Measurements from ENCODE around the gene PTPN14. TPM values are rescaled to one million over a fixed set of nuclear protein-coding genes. Genes with fewer than 3 reads are reported as not detected.

Gene PTPN14
- total RNA-seq, 1 experiment from 2014 or later = 88.4 TPM

DNA sequence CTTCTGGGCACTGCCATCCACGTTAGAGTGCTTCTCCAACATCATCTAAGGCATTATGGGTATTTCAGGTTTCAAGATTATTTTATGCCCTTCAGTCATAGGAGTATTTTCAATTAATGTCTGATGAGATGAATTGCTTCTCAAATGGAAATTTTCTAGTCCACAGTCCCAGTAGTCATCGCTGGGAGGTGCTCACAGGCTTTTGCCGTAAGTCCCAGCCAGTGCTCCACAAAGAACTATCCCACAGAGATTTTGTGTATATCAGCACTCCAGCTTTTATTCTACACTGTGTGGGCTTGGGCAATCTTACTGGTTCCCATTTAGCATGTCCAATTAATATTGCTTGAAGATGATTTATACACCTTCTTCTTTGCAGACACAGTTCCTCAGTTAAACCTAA is 209.5 kb downstream of the PTPN14 start:
- ChIA-PET POLR2A (no interaction called here), CTCF (interaction anchor here (0.6 to 2.6 kb wide), 3 partner anchors 10 to 1571 kb away, joined by 3 to 21 read pairs (median 6); no protein-coding TSS in a partner anchor)
- Mint-ChIP-seq H3K4me3 (no peak overlapping the region), H3K36me3 (peaks cover 21% of the 10 kb centered on the region), H3K4me1 (peaks cover 29% of the 10 kb centered on the region), H3K27me3 (ENCODE audit: low read depth) (no peaks in the 10 kb centered on the region), H3K9me3 (peaks cover 19% of the 10 kb centered on the region), H3K27ac (no peak overlapping the region)
- ATAC-seq (peak; percentile 16; the same call in 1 of the 2 replicates), DNase-seq (ENCODE audit: low spot score) (no peak)
- TF ChIP-seq, protein P1, sequence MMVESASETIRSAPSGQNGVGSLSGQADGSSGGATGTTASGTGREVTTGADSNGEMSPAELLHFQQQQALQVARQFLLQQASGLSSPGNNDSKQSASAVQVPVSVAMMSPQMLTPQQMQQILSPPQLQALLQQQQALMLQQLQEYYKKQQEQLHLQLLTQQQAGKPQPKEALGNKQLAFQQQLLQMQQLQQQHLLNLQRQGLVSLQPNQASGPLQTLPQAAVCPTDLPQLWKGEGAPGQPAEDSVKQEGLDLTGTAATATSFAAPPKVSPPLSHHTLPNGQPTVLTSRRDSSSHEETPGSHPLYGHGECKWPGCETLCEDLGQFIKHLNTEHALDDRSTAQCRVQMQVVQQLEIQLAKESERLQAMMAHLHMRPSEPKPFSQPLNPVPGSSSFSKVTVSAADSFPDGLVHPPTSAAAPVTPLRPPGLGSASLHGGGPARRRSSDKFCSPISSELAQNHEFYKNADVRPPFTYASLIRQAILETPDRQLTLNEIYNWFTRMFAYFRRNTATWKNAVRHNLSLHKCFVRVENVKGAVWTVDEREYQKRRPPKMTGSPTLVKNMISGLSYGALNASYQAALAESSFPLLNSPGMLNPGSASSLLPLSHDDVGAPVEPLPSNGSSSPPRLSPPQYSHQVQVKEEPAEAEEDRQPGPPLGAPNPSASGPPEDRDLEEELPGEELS (CRISPR knock-in tag; IDR thresholded peaks at IDR 0.05) = no peak
- TF ChIP-seq NFATC4 (CRISPR knock-in tag; IDR thresholded peaks at IDR 0.05) (no peak), SP1 (CRISPR knock-in tag; conservative IDR thresholded peaks at IDR 0.05) (no peak), NFE2L1 (CRISPR knock-in tag; IDR thresholded peaks at IDR 0.05) (no peak), FOXJ3 (CRISPR knock-in tag; IDR thresholded peaks at IDR 0.05; ENCODE audit: borderline replicate concordance) (no peak), CBFB (CRISPR knock-in tag; IDR thresholded peaks at IDR 0.05; ENCODE audit: low read depth) (no peak), SOX15 (CRISPR knock-in tag; IDR thresholded peaks at IDR 0.05) (no peak), GRHL2 (CRISPR knock-in tag; IDR thresholded peaks at IDR 0.05; ENCODE audit: insufficient replicate concordance, severe bottlenecking) (no peak)
- TF ChIP-seq, protein P2, sequence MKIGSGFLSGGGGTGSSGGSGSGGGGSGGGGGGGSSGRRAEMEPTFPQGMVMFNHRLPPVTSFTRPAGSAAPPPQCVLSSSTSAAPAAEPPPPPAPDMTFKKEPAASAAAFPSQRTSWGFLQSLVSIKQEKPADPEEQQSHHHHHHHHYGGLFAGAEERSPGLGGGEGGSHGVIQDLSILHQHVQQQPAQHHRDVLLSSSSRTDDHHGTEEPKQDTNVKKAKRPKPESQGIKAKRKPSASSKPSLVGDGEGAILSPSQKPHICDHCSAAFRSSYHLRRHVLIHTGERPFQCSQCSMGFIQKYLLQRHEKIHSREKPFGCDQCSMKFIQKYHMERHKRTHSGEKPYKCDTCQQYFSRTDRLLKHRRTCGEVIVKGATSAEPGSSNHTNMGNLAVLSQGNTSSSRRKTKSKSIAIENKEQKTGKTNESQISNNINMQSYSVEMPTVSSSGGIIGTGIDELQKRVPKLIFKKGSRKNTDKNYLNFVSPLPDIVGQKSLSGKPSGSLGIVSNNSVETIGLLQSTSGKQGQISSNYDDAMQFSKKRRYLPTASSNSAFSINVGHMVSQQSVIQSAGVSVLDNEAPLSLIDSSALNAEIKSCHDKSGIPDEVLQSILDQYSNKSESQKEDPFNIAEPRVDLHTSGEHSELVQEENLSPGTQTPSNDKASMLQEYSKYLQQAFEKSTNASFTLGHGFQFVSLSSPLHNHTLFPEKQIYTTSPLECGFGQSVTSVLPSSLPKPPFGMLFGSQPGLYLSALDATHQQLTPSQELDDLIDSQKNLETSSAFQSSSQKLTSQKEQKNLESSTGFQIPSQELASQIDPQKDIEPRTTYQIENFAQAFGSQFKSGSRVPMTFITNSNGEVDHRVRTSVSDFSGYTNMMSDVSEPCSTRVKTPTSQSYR (CRISPR knock-in tag; IDR thresholded peaks at IDR 0.05) = no peak

DNA sequence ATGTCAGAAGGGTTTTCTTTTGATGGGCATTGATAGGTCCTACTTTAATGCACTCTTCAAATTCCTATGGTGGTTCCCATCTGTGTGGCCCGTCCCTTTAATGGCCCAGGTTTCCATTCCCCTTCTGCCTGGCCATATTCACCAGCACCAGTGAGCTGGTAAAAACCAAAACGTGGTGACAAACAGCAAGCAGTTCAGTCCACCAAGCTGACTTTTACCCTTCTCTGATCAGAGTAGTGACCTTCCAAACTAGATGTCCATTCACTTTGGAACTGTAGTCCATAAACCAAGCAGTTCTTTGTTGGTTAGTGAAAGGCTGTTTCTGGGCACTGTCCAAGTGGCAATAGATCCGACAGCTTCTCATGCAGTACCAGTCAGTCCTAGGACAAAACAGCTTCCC is 209.9 kb downstream of the PTPN14 start:
- no peak for ATAC-seq
- Mint-ChIP-seq H3K9me3 (peaks cover 19% of the 10 kb centered on the region), H3K4me3 (no peak overlapping the region), H3K27ac (no peak overlapping the region), H3K36me3 (peaks cover 21% of the 10 kb centered on the region), H3K4me1 (peaks cover 31% of the 10 kb centered on the region), H3K27me3 (ENCODE audit: low read depth) (no peaks in the 10 kb centered on the region)
- ChIA-PET POLR2A (no interaction called here), CTCF (interaction anchor here (0.6 to 2.6 kb wide), 3 partner anchors 9 to 1572 kb away, joined by 3 to 21 read pairs (median 6); no protein-coding TSS in a partner anchor)
- TF ChIP-seq OVOL2 (CRISPR knock-in tag; IDR thresholded peaks at IDR 0.05; ENCODE audit: borderline replicate concordance) (no peak), NFYB (CRISPR knock-in tag; conservative IDR thresholded peaks at IDR 0.05; ENCODE audit: low read depth) (no peak), ZNF671 (CRISPR knock-in tag; IDR thresholded peaks at IDR 0.05) (no peak), FOXJ3 (CRISPR knock-in tag; IDR thresholded peaks at IDR 0.05; ENCODE audit: borderline replicate concordance) (no peak), TP53 (CRISPR knock-in tag; IDR thresholded peaks at IDR 0.05) (no peak)
- TF ChIP-seq, protein P3, sequence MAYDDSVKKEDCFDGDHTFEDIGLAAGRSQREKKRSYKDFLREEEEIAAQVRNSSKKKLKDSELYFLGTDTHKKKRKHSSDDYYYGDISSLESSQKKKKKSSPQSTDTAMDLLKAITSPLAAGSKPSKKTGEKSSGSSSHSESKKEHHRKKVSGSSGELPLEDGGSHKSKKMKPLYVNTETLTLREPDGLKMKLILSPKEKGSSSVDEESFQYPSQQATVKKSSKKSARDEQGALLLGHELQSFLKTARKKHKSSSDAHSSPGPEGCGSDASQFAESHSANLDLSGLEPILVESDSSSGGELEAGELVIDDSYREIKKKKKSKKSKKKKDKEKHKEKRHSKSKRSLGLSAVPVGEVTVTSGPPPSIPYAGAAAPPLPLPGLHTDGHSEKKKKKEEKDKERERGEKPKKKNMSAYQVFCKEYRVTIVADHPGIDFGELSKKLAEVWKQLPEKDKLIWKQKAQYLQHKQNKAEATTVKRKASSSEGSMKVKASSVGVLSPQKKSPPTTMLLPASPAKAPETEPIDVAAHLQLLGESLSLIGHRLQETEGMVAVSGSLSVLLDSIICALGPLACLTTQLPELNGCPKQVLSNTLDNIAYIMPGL (CRISPR knock-in tag; IDR thresholded peaks at IDR 0.05) = no peak
- TF ChIP-seq, protein P4, sequence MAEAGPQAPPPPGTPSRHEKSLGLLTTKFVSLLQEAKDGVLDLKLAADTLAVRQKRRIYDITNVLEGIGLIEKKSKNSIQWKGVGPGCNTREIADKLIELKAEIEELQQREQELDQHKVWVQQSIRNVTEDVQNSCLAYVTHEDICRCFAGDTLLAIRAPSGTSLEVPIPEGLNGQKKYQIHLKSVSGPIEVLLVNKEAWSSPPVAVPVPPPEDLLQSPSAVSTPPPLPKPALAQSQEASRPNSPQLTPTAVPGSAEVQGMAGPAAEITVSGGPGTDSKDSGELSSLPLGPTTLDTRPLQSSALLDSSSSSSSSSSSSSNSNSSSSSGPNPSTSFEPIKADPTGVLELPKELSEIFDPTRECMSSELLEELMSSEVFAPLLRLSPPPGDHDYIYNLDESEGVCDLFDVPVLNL (CRISPR knock-in tag; IDR thresholded peaks at IDR 0.05; ENCODE audit: borderline replicate concordance, low read depth) = no peak
- TF ChIP-seq, protein P5, sequence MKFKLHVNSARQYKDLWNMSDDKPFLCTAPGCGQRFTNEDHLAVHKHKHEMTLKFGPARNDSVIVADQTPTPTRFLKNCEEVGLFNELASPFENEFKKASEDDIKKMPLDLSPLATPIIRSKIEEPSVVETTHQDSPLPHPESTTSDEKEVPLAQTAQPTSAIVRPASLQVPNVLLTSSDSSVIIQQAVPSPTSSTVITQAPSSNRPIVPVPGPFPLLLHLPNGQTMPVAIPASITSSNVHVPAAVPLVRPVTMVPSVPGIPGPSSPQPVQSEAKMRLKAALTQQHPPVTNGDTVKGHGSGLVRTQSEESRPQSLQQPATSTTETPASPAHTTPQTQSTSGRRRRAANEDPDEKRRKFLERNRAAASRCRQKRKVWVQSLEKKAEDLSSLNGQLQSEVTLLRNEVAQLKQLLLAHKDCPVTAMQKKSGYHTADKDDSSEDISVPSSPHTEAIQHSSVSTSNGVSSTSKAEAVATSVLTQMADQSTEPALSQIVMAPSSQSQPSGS (CRISPR knock-in tag; IDR thresholded peaks at IDR 0.05; ENCODE audit: borderline replicate concordance, low read depth) = no peak
- TF ChIP-seq, protein P6, sequence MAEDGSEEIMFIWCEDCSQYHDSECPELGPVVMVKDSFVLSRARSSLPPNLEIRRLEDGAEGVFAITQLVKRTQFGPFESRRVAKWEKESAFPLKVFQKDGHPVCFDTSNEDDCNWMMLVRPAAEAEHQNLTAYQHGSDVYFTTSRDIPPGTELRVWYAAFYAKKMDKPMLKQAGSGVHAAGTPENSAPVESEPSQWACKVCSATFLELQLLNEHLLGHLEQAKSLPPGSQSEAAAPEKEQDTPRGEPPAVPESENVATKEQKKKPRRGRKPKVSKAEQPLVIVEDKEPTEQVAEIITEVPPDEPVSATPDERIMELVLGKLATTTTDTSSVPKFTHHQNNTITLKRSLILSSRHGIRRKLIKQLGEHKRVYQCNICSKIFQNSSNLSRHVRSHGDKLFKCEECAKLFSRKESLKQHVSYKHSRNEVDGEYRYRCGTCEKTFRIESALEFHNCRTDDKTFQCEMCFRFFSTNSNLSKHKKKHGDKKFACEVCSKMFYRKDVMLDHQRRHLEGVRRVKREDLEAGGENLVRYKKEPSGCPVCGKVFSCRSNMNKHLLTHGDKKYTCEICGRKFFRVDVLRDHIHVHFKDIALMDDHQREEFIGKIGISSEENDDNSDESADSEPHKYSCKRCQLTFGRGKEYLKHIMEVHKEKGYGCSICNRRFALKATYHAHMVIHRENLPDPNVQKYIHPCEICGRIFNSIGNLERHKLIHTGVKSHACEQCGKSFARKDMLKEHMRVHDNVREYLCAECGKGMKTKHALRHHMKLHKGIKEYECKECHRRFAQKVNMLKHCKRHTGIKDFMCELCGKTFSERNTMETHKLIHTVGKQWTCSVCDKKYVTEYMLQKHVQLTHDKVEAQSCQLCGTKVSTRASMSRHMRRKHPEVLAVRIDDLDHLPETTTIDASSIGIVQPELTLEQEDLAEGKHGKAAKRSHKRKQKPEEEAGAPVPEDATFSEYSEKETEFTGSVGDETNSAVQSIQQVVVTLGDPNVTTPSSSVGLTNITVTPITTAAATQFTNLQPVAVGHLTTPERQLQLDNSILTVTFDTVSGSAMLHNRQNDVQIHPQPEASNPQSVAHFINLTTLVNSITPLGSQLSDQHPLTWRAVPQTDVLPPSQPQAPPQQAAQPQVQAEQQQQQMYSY (CRISPR knock-in tag; IDR thresholded peaks at IDR 0.05) = peak; percentile 80
- no peak for DNase-seq (ENCODE audit: low spot score)
